ENCODE results near the gene ANKRD28.

DNA sequence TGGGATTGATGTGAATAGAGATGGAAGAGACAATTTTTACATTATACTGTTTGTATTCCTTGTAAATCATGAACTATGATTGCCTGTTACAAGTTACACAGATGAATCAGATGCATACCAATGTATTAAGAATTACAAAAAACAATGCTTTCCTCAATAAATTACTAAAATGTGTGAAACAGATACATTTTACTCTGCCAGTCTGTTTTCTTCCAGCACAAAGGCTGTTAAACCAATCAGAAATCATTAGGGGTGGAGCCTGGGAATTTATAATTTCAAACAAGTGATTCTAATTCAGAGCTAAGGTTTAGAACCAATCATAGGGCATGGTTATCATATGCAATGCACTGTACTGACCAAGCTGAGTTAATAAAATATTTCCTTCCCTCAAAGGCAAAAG is 21.8 kb upstream of the ANKRD28 start:
- TF ChIP-seq POLR2A (IDR thresholded peaks at IDR 0.05; ENCODE audit: low read depth, low read length) (no peak), POLR2AphosphoS5 (IDR thresholded peaks at IDR 0.05; ENCODE audit: low read depth, low read length) (no peak)
